ENCODE results near the gene PHGDH. TPM values are rescaled to one million over a fixed set of nuclear protein-coding genes. Genes with fewer than 3 reads are reported as not detected.
A peak's percentile ranks its signal among the peaks of the same experiment; 100 is the strongest.

Gene PHGDH
- total and polyA plus RNA-seq, 9 of the 15 experiments (the other 6 are each of a cell fraction or from before 2014, with no cell fraction given): 6.7 to 84.2 (median 36.2) TPM

DNA sequence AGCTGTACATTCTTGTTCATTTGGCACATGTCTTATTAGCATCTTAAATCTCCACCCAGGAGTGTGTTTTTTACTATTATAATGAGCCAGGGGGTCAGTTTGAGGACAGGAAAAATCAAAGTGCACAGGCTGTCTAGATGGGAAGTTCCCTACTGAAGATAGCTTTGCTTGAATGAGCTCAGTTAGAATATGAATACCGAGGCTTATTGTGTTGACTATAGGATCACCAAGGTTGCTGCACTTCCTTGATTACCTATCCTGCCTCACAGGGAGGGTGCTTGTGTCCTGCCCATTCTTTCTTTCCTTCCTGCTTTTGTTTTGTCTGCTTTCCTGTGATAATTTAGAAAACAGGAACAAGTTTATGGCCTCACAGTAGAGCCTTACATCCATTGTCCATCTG lies 16.3 kb downstream of the PHGDH start:
- Histone ChIP-seq H4K20me1 (replicated peaks; ENCODE audit: control insufficient read depth, insufficient read depth, low read length) (peaks cover 17% of the 10 kb centered on the region; the same call in 1 of the 2 replicates), H3K4me3 (no peak overlapping the region), H3K4me1 (replicated peaks in 1 of 2; ENCODE audit: control insufficient read depth in 2 of 2, insufficient read depth in 2 of 2, low read length in 2 of 2) (0 out of 5 replicates have a peak, but pooled peaks cover 0 to 2% of the 10 kb centered on the region in 2 experiments), H3K4me2 (ENCODE audit: insufficient read depth, low read length) (no peak overlapping the region), H3K27me3 (ENCODE audit: control insufficient read depth in 2 of 2, insufficient read depth in 2 of 2, low read length in 2 of 2) (no peaks in the 10 kb centered on the region), H3K9me3 (replicated peaks; ENCODE audit: control insufficient read depth, insufficient read depth, low read depth, low read length) (no peaks in the 10 kb centered on the region), H2AFZ (ENCODE audit: low read depth, low read length) (no peak overlapping the region), H3K79me2 (ENCODE audit: control insufficient read depth, insufficient read depth, low read length) (no peaks in the 10 kb centered on the region), H3K9me1 (ENCODE audit: control insufficient read depth, insufficient read depth, low read length) (no peaks in the 10 kb centered on the region), H3K27ac (ENCODE audit: extremely low read depth, low read depth, low read length) (no peak overlapping the region), H3K9ac (ENCODE audit: insufficient read depth in 1 of 2, low read depth in 2 of 2, low read length in 2 of 2) (no peak overlapping the region), H3K36me3 (ENCODE audit: control insufficient read depth, insufficient read depth, low read length) (peaks cover 9% of the 10 kb centered on the region)
- 6% methylated on average over 1 of the region's 1 CpG for WGBS (ENCODE audit: insufficient coverage, low coverage, missing lambda C conversion rate)
- CTCF ChIA-PET (ENCODE audit: low intra/inter-chr PET ratio): no interaction called here
- intact Hi-C loops (cut with micrococcal nuclease): no loop called here
- DNase-seq (ENCODE audit: extremely low read depth in 1 of 4, low spot score in 3 of 4): no peak
- in situ Hi-C loops (cut with MboI): no loop called here
- no TSS peak for BruUV-seq (replicated peaks)
- FAIRE-seq: no peak
- no peak for ATAC-seq
- POLR2A ChIA-PET: interaction anchor here (1.4 to 1.9 kb wide), 5 partner anchors 9 to 19 kb away, joined by 3 to 10 read pairs (median 6); partner anchors contain the start of gene PHGDH
- TF ChIP-seq OTX1 (CRISPR knock-in tag; IDR thresholded peaks at IDR 0.05) (no peak), EHMT2 (IDR thresholded peaks at IDR 0.05) (no peak), MTA1 (IDR thresholded peaks at IDR 0.05; ENCODE audit: borderline replicate concordance) (no peak), TCF3 (CRISPR knock-in tag; IDR thresholded peaks at IDR 0.05) (peak; percentile 43), CBFA2T3 (IDR thresholded peaks at IDR 0.05) (0 out of 2 replicates have a peak, but pooled peaks have one; percentile 12), GATA2 (CRISPR knock-in tag; IDR thresholded peaks at IDR 0.05) (no peak), POLR2G (IDR thresholded peaks at IDR 0.05; ENCODE audit: low read depth, low read length) (0 out of 2 replicates have a peak, but pooled peaks have one; percentile 16), ZNF766 (CRISPR knock-in tag; conservative IDR thresholded peaks at IDR 0.05) (no peak), DDX20 (tag; IDR thresholded peaks at IDR 0.05; ENCODE audit: low read depth) (no peak)
- TF ChIP-seq, protein P1, sequence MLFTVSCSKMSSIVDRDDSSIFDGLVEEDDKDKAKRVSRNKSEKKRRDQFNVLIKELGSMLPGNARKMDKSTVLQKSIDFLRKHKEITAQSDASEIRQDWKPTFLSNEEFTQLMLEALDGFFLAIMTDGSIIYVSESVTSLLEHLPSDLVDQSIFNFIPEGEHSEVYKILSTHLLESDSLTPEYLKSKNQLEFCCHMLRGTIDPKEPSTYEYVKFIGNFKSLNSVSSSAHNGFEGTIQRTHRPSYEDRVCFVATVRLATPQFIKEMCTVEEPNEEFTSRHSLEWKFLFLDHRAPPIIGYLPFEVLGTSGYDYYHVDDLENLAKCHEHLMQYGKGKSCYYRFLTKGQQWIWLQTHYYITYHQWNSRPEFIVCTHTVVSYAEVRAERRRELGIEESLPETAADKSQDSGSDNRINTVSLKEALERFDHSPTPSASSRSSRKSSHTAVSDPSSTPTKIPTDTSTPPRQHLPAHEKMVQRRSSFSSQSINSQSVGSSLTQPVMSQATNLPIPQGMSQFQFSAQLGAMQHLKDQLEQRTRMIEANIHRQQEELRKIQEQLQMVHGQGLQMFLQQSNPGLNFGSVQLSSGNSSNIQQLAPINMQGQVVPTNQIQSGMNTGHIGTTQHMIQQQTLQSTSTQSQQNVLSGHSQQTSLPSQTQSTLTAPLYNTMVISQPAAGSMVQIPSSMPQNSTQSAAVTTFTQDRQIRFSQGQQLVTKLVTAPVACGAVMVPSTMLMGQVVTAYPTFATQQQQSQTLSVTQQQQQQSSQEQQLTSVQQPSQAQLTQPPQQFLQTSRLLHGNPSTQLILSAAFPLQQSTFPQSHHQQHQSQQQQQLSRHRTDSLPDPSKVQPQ (CRISPR knock-in tag; IDR thresholded peaks at IDR 0.05; ENCODE audit: borderline replicate concordance): no peak
- TF ChIP-seq, protein P2, sequence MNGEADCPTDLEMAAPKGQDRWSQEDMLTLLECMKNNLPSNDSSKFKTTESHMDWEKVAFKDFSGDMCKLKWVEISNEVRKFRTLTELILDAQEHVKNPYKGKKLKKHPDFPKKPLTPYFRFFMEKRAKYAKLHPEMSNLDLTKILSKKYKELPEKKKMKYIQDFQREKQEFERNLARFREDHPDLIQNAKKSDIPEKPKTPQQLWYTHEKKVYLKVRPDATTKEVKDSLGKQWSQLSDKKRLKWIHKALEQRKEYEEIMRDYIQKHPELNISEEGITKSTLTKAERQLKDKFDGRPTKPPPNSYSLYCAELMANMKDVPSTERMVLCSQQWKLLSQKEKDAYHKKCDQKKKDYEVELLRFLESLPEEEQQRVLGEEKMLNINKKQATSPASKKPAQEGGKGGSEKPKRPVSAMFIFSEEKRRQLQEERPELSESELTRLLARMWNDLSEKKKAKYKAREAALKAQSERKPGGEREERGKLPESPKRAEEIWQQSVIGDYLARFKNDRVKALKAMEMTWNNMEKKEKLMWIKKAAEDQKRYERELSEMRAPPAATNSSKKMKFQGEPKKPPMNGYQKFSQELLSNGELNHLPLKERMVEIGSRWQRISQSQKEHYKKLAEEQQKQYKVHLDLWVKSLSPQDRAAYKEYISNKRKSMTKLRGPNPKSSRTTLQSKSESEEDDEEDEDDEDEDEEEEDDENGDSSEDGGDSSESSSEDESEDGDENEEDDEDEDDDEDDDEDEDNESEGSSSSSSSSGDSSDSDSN (IDR thresholded peaks at IDR 0.05; ENCODE audit: borderline replicate concordance in 1 of 2, low read depth in 2 of 2, low read length in 2 of 2): no peak

All from K562 (cell line).